ENCODE results near the gene ITGB7.

Gene ITGB7

GRCh38 chr12:53227341-53227740 lies 20.3 kb upstream of the ITGB7 start:
- Histone ChIP-seq H3K27me3 (ENCODE audit: control insufficient read depth, insufficient read depth, low read length) (no peaks in the 10 kb centered on the region), H3K36me3 (ENCODE audit: control insufficient read depth, insufficient read depth, low read length) (no peaks in the 10 kb centered on the region), H3K9ac (ENCODE audit: low read length) (no peak overlapping the region), H3K4me1 (ENCODE audit: control insufficient read depth, insufficient read depth, low read length) (peaks cover 28% of the 10 kb centered on the region), H3K4me3 (ENCODE audit: low read length) (no peak overlapping the region), H3K27ac (ENCODE audit: low read depth, low read length) (no peak overlapping the region)

GRCh38 chr12:53226815-53227214 lies 19.8 kb upstream of the ITGB7 start:
- H3K27me3 ChIP-seq (ENCODE audit: control insufficient read depth, insufficient read depth, low read length) = no peaks in the 10 kb centered on the region
- no peaks in the 10 kb centered on the region for H3K36me3 ChIP-seq (ENCODE audit: control insufficient read depth, insufficient read depth, low read length)
- H3K9ac ChIP-seq (ENCODE audit: low read length) = no peak overlapping the region
- no peak overlapping the region for H3K4me3 ChIP-seq (ENCODE audit: low read length)
- no peak overlapping the region for H3K27ac ChIP-seq (ENCODE audit: low read depth, low read length)
- H3K4me1 ChIP-seq (ENCODE audit: control insufficient read depth, insufficient read depth, low read length) = peaks cover 27% of the 10 kb centered on the region

GRCh38 chr12:53225635-53226424 lies 18.8 kb upstream of the ITGB7 start:
- Histone ChIP-seq H3K27ac (ENCODE audit: low read depth, low read length) (peak overlapping the region; percentile 73), H3K36me3 (ENCODE audit: control insufficient read depth, insufficient read depth, low read length) (no peaks in the 10 kb centered on the region), H3K9ac (ENCODE audit: low read length) (no peak overlapping the region), H3K4me1 (ENCODE audit: control insufficient read depth, insufficient read depth, low read length) (peaks cover 25% of the 10 kb centered on the region), H3K27me3 (ENCODE audit: control insufficient read depth, insufficient read depth, low read length) (no peaks in the 10 kb centered on the region), H3K4me3 (ENCODE audit: low read length) (no peak overlapping the region)

GRCh38 chr12:53224897-53225634 lies 18.0 kb upstream of the ITGB7 start:
- Histone ChIP-seq H3K36me3 (ENCODE audit: control insufficient read depth, insufficient read depth, low read length) (no peaks in the 10 kb centered on the region), H3K4me1 (ENCODE audit: control insufficient read depth, insufficient read depth, low read length) (peaks cover 25% of the 10 kb centered on the region), H3K27me3 (ENCODE audit: control insufficient read depth, insufficient read depth, low read length) (no peaks in the 10 kb centered on the region), H3K4me3 (ENCODE audit: low read length) (no peak overlapping the region), H3K9ac (ENCODE audit: low read length) (no peak overlapping the region), H3K27ac (ENCODE audit: low read depth, low read length) (peak overlapping the region; percentile 73)

DNA sequence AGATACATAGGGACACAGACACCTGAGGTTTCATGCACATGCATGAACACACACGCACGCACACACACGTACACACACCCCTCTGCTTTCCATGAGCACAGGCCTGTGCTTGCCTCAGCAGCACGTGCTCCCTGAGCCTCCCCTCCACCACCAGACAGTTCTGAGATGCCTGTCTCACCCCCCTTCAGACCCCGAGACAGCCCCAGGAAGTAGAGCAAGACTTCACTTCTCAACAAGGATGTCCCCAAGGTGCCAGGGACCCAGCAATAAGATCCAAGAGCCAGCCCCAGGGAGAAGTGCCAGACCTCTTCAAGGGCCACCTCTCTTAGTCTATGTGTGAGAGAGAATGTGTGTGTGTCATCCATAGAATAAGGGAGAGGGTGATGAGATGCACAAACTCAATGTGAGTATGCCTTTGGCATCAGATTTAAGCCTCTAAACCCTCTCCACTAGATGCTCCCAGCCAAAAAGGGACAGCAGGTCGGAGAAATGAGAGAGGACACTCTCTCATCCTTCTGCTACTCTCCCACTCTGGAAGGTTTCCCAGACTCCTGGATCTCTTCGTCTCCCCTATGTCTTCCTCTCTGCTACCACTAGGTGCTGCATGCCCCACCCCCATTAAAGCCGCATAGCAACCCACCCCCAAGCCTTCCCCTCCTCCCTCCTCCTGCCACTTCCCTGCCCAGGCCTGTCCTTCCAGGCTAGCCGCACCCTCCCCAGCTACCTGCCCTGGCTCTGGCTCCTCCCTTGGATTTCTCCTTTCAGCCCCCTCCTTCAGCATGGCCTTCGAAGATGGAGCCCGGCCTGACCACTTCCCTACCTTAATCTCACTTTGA lies 17.2 kb upstream of the ITGB7 start:
- Histone ChIP-seq H3K4me3 (ENCODE audit: low read length) (no peak overlapping the region), H3K4me1 (ENCODE audit: control insufficient read depth, insufficient read depth, low read length) (peaks cover 25% of the 10 kb centered on the region), H3K36me3 (ENCODE audit: control insufficient read depth, insufficient read depth, low read length) (no peaks in the 10 kb centered on the region), H3K9ac (ENCODE audit: low read length) (no peak overlapping the region), H3K27ac (ENCODE audit: low read depth, low read length) (peak overlapping the region; percentile 99), H3K27me3 (ENCODE audit: control insufficient read depth, insufficient read depth, low read length) (no peaks in the 10 kb centered on the region)

- Histone ChIP-seq H3K4me3 (ENCODE audit: low read length) (no peak overlapping the region), H3K4me1 (ENCODE audit: control insufficient read depth, insufficient read depth, low read length) (peaks cover 25% of the 10 kb centered on the region), H3K36me3 (ENCODE audit: control insufficient read depth, insufficient read depth, low read length) (no peaks in the 10 kb centered on the region), H3K27me3 (ENCODE audit: control insufficient read depth, insufficient read depth, low read length) (no peaks in the 10 kb centered on the region), H3K27ac (ENCODE audit: low read depth, low read length) (peak overlapping the region; percentile 99), H3K9ac (ENCODE audit: low read length) (no peak overlapping the region)
These were observed 16.5 kb upstream of the ITGB7 start for GRCh38 chr12:53223389-53224060.

DNA sequence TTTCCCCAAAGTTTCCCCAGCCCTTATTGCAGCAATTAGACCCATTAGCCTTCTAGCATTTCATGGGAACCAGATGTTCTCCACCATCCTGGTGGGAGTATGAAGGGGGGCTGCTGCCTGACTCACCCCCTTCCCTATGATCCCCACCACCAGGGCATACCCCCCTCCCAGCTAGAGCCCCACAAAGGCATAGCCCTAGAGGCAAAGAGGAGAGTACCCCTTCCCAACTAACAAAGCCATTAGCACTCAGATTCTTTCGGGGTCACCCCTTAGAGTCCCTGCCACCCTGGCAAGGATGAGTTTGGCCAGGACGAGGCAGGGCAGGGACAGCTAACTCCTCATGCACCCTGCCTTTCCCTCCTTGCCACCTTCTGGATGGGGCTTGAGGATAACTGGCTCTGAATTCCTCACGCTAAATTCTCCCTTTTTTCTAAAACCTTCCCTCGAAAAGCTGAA lies 15.8 kb upstream of the ITGB7 start:
- H3K4me1 ChIP-seq (ENCODE audit: control insufficient read depth, insufficient read depth, low read length) = peaks cover 28% of the 10 kb centered on the region
- H3K27ac ChIP-seq (ENCODE audit: low read depth, low read length) = peak overlapping the region; percentile 99

DNA sequence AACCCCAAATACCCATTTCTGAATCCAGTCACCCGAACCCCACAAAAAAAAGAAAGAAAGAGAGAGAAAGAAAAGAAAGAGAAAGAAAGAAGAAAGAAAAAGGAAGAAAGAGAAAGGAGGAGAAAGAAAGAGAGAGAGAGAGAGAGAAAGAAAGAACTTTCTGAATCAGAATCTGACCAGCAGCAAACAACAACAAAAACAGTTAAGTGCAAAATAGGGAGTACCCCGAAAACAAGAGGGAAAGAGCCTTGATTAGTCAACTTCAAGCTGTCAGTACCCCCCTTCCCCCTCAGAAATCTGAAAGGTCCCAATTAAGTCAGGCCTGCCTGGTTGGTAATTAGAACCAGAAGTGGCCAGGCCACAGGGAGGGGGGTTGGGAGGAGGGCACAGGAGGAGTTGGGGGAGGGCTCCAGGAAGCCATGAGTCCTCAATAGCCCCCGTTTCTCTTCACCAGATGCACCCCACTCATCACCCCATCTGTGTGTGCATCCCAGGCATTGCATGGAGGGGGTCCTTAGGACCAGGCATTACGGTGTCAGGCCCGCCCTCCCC lies 15.2 kb upstream of the ITGB7 start:
- no peak overlapping the region for H3K4me3 ChIP-seq (ENCODE audit: low read length)
- peak overlapping the region; percentile 99 for H3K27ac ChIP-seq (ENCODE audit: low read depth, low read length)
- no peak overlapping the region for H3K9ac ChIP-seq (ENCODE audit: low read length)
- H3K36me3 ChIP-seq (ENCODE audit: control insufficient read depth, insufficient read depth, low read length) = no peaks in the 10 kb centered on the region
- peaks cover 34% of the 10 kb centered on the region for H3K4me1 ChIP-seq (ENCODE audit: control insufficient read depth, insufficient read depth, low read length)
- no peaks in the 10 kb centered on the region for H3K27me3 ChIP-seq (ENCODE audit: control insufficient read depth, insufficient read depth, low read length)

More for the DNA sequence above, 15.8 kb upstream of the ITGB7 start:
- Histone ChIP-seq H3K36me3 (ENCODE audit: control insufficient read depth, insufficient read depth, low read length) (no peaks in the 10 kb centered on the region), H3K9ac (ENCODE audit: low read length) (no peak overlapping the region), H3K4me3 (ENCODE audit: low read length) (no peak overlapping the region), H3K27me3 (ENCODE audit: control insufficient read depth, insufficient read depth, low read length) (no peaks in the 10 kb centered on the region)

GRCh38 chr12:53221203-53222080 lies 14.4 kb upstream of the ITGB7 start:
- peak overlapping the region; percentile 90 for H3K4me3 ChIP-seq (ENCODE audit: low read length)
- H3K27me3 ChIP-seq (ENCODE audit: control insufficient read depth, insufficient read depth, low read length) = no peaks in the 10 kb centered on the region
- peak overlapping the region; percentile 99 for H3K27ac ChIP-seq (ENCODE audit: low read depth, low read length)
- no peaks in the 10 kb centered on the region for H3K36me3 ChIP-seq (ENCODE audit: control insufficient read depth, insufficient read depth, low read length)
- H3K4me1 ChIP-seq (ENCODE audit: control insufficient read depth, insufficient read depth, low read length) = peaks cover 36% of the 10 kb centered on the region
- peak overlapping the region; percentile 96 for H3K9ac ChIP-seq (ENCODE audit: low read length)

- no peaks in the 10 kb centered on the region for H3K27me3 ChIP-seq (ENCODE audit: control insufficient read depth, insufficient read depth, low read length)
- peak overlapping the region; percentile 90 for H3K4me3 ChIP-seq (ENCODE audit: low read length)
- H3K27ac ChIP-seq (ENCODE audit: low read depth, low read length) = peak overlapping the region; percentile 99
- H3K4me1 ChIP-seq (ENCODE audit: control insufficient read depth, insufficient read depth, low read length) = peaks cover 36% of the 10 kb centered on the region
- H3K9ac ChIP-seq (ENCODE audit: low read length) = peak overlapping the region; percentile 96
- H3K36me3 ChIP-seq (ENCODE audit: control insufficient read depth, insufficient read depth, low read length) = no peaks in the 10 kb centered on the region
These were observed 13.7 kb upstream of the ITGB7 start for GRCh38 chr12:53220694-53221202.
